Stimulated activated CD4-positive, alpha-beta T cell treated with anti-CD3 and anti-CD28 coated beads, Interleukin-2, amount 100 ng/mL, for 4 hours (primary cell): ENCODE measurements around the gene FMO3.

Experiments used
- DNase-seq: peaks from one replicate; pipeline ENCODE4 v3.0.0-alpha.2; 2020; ENCODE audit warnings: low read depth

The FMO3 gene

DNA sequence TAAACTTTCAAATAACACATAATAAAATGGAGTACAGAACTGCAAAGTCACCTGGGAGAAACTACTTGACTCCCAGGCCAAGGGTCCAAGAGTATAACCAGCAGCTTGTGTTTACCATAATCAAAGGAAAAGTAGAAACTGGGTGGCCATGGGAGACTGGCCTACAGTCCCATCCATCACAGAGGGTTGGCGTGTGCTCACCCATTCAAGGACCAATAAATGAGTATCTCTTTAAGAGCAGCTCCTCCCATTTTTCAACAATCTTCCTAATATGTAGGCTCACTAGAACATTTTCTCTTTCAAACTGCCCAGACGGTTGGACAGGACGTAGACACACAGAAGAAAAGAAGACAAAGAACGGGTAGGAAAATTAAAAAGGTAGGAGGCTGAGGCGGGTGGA is at the start of gene FMO3:
Gene FMO3 (plus strand): TSS at position 302 of the 400 bp plus-strand sequence. CDS start 1,754 bp downstream, outside the sequence.
- no peak for DNase-seq

DNA sequence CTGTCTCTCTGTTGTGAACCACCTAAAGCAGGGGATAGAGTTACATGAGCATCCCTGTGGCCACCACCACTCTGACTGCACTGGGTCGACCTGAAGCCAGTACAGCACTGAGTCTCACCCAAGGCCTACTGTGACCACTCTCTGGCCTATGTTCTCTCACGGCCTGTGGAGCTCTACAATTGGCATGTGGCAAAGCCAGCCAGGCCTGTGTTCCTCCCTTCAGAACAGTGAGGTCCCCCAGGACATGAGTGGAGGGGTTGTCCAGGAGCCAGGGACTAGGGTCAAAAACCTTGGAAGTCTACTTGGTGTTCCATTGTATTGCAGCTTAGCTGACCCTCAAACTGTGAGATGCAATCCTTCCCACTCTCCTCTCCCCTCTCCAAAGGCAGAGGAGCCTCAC is 42.7 kb upstream of the FMO3 start:
- no peak for DNase-seq

DNA sequence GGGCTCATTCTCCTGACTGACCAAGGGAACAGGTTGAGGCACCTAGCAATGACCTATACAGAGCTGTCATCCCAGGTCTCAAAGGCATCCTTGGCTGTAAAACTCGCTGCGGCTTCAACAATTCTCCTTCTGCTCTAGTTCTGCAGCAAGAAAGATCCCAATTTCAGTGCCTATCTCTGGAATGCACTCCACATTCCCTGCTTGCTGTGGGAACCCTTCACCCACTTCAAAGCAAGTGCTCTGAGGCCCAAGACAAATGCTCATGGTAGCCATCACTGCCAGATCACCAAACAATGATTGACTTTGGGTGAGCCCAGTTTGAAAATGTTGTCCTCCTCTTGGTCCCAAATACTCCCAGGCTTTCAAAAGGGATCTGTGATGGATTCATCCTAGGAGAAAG is 37.7 kb upstream of the FMO3 start:
- DNase-seq: no peak

- DNase-seq: no peak
These were observed 34.6 kb upstream of the FMO3 start for GRCh38 chr1:171055966-171056643.

GRCh38 chr1:171061425-171062143 is 29.1 kb upstream of the FMO3 start:
- no peak for DNase-seq

- no peak for DNase-seq
These were observed 27.8 kb upstream of the FMO3 start for GRCh38 chr1:171062902-171063301.

DNA sequence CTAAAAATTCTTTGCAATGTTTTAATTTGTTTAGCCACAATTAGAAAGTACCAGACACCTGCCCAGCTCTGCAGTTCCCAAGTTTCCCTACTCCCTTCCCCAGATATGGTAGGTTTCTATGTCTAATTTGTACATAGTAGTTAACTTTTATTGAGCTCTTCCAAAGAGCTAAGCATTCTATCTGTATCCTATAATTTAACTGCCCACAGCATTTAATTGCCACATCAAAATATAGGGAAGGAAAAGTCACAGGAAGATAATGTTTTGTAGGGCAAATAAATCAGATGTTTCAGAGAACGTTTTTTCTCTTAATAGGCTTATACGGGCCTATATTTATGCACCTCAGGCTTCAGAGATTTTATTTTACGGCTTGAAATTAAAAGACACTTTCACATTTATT is 15.7 kb upstream of the FMO3 start:
- DNase-seq: no peak

GRCh38 chr1:171081314-171081753 is 9.4 kb upstream of the FMO3 start:
- DNase-seq: no peak

DNA sequence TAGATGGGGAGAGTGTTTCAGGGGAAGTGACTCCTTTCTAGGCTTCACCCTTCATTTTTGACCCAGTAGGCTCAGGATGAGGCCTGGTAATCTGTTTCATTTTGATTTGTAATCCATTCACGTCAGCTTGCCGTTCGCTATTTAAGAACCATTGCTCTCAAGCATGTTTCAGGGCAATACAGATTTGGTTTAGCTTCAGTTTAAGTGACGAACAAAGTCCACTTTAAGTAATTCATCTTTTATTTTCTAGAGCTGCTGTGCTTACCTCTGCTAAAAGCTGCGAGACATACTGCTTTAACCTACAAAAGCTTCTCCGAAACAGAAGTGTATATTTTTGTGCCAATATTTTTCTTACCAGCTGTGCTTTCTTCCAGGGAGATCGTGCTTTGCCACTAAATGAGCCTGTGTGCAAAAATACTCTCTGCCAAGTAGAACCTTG is 8.9 kb upstream of the FMO3 start:
- DNase-seq: no peak

DNA sequence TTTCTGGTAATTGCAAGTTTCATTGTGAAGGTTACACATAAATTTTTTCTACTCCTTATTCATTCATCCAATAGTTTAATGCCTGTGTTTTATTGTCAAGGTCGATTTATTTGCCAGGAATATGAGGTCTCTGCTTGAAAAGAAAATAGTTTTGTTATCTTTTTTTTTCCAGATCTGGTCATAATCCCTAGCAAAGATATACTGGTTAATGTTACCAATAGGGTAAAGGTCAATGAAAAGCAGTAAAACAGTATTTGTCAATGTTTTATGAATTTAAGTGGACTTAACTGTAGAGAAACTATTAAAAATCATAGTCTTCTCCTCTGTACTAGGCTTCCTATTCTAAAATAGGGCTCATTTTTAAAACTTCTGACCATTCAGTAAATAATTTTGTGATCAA is 8.1 kb upstream of the FMO3 start:
- DNase-seq: no peak

DNA sequence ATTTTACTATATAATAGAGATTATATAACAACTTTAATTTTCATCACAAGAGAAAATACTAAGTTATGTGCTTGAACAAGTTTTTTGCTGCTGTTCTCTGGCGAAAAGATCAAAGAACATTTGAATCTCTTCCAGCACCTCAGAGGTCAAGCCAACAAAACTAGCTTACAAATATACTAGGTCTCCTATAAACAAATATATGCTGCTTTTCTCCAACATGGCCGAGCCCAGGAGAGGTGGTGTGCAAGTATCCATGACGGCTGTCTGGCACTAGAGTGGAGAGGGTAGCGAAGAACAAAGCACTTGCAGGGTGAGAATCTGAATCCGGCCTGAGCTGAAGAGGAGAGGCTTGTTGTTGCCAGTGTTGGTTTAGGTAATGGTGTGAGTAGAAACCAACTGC is 7.5 kb upstream of the FMO3 start:
- DNase-seq: no peak

- no peak for DNase-seq
These were observed 6.6 kb upstream of the FMO3 start for GRCh38 chr1:171084091-171084490.

GRCh38 chr1:171084870-171085269 is 5.8 kb upstream of the FMO3 start:
- DNase-seq: no peak

GRCh38 chr1:171087896-171088295 is 2.8 kb upstream of the FMO3 start:
- no peak for DNase-seq

GRCh38 chr1:171103862-171104261 is 13.2 kb downstream of the FMO3 start:
- DNase-seq: no peak

DNA sequence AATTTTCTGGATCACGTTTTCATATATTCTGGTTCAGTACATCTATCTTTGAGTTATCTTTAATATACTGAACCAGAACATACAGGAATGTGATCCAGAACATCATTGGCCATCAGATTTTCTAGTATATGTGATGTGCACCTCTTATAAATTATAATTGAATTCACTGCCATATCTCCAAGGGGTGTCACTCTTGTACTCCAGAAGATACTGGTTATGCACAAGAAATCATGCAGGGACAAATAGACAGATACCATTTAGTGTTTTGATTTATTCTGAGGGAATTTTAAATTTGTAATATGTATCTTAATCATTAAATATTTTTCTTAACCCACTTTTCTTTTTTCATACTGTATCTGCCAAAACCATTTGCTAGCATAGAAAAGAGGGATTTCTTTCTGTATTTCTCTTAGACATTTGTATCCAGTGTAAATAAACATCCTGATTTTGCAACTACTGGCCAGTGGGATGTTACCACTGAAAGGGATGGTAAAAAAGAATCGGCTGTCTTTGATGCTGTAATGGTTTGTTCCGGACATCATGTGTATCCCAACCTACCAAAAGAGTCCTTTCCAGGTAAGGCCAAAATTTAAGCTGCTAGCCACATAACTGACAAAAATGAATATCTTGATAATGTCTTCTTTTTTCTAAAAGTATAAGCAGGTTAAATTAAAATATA is 16.7 kb downstream of the FMO3 start:
- no peak for DNase-seq

- no peak for DNase-seq
These were observed 17.3 kb downstream of the FMO3 start for GRCh38 chr1:171107969-171108368.

- no peak for DNase-seq
These were observed 19.3 kb downstream of the FMO3 start for GRCh38 chr1:171109966-171110365.

- no peak for DNase-seq
These were observed 20.1 kb downstream of the FMO3 start for GRCh38 chr1:171110621-171111326.

- no peak for DNase-seq
These were observed 21.4 kb downstream of the FMO3 start for GRCh38 chr1:171112119-171112518.

GRCh38 chr1:171113382-171113781 is 22.7 kb downstream of the FMO3 start:
- no peak for DNase-seq

DNA sequence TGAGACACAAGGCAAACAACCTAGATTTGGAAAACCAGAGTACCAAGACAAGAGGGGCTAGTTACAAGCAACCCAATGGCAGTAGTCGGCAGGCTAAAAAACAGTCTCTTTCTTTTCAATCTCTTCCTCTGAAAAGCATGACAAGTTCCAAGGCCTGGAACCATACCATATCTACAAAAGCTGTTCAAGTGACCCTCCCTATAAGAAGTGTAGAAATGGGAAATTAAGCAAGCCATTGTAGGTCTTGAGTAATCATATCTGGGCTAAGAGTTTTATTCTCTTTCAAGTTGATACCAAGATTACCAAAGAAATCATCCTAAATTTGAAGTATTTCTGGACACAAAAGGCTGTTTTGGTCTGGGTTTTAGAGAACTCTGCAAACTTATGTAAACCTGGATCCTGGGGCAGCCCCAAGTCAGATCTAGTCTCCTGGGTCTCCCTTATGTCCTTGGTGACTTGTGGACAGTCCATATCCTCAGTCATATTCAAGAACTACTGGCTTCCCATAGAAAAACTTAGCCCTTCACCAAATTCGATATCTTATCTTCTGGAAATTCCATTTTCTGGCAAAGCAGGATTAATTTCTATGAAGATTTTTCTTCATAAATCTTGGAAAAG is 24.7 kb downstream of the FMO3 start:
- DNase-seq: no peak
